ENCODE results near the gene UNK. TPM values are rescaled to one million over a fixed set of nuclear protein-coding genes. Genes with fewer than 3 reads are reported as not detected.

The UNK gene
- total and polyA plus RNA-seq, 9 of the 15 experiments (the other 6 are each of a cell fraction or from before 2014, with no cell fraction given) = 12.8 to 38.6 (median 24.8) TPM

GRCh38 chr17:75827308-75828075 lies 42.9 kb downstream of the UNK start:
- DNase-seq (ENCODE audit: extremely low read depth in 1 of 4, low spot score in 3 of 4) = peak in 3 of 4 experiments; percentile 58 to 65 (median 65)
- Histone ChIP-seq H3K9me1 (ENCODE audit: control insufficient read depth, insufficient read depth, low read length) (no peaks in the 10 kb centered on the region), H3K9me3 (replicated peaks; ENCODE audit: control insufficient read depth, insufficient read depth, low read depth, low read length) (no peaks in the 10 kb centered on the region), H4K20me1 (replicated peaks; ENCODE audit: control insufficient read depth, insufficient read depth, low read length) (0 out of 2 replicates have a peak, but pooled peaks cover 3% of the 10 kb centered on the region), H3K4me1 (replicated peaks in 1 of 2; ENCODE audit: control insufficient read depth in 2 of 2, insufficient read depth in 2 of 2, low read length in 2 of 2) (peaks cover 0 to 53% of the 10 kb centered on the region in 2 experiments; a peak in 2 of 5 replicates), H2AFZ (ENCODE audit: low read depth, low read length) (no peak overlapping the region), H3K4me2 (ENCODE audit: insufficient read depth, low read length) (no peak overlapping the region), H3K4me3 (no peak overlapping the region), H3K9ac (ENCODE audit: insufficient read depth in 1 of 2, low read depth in 2 of 2, low read length in 2 of 2) (no peak overlapping the region), H3K27me3 (ENCODE audit: control insufficient read depth in 2 of 2, insufficient read depth in 2 of 2, low read length in 2 of 2) (no peaks in the 10 kb centered on the region), H3K36me3 (ENCODE audit: control insufficient read depth, insufficient read depth, low read length) (peaks cover 81% of the 10 kb centered on the region; the same call in 2 of the 3 replicates), H3K27ac (ENCODE audit: extremely low read depth, low read depth, low read length) (no peak overlapping the region), H3K79me2 (ENCODE audit: control insufficient read depth, insufficient read depth, low read length) (no peaks in the 10 kb centered on the region)
- FAIRE-seq = no peak
- BruUV-seq (replicated peaks) = TSS peak; percentile 30
- peak; percentile 62 for ATAC-seq
- ChIA-PET CTCF (ENCODE audit: low intra/inter-chr PET ratio) (interaction anchor here (1.3 kb wide), 1 partner anchor 63 kb away, joined by 3 read pairs; the partner anchor contains the start of gene GALK1), POLR2A (interaction anchor here (0.6 to 8.0 kb wide), 13 partner anchors 9 to 617 kb away, joined by 3 to 121 read pairs (median 3); partner anchors contain the start of gene GALK1)
- intact Hi-C loops (cut with micrococcal nuclease) = no loop called here
- in situ Hi-C loops (cut with MboI) = no loop called here
- 93% methylated on average over 14 of the region's 21 CpGs for WGBS (ENCODE audit: insufficient coverage, low coverage, missing lambda C conversion rate)
- TF ChIP-seq, protein P1, sequence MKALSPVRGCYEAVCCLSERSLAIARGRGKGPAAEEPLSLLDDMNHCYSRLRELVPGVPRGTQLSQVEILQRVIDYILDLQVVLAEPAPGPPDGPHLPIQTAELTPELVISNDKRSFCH (CRISPR knock-in tag; IDR thresholded peaks at IDR 0.05) = no peak
- TF ChIP-seq, protein P1 (tag; IDR thresholded peaks at IDR 0.05) = 0 out of 2 replicates have a peak, but pooled peaks have one; percentile 24
- TF ChIP-seq NELFE (IDR thresholded peaks at IDR 0.05; ENCODE audit: insufficient read depth, insufficient read length) (no peak), FOS (IDR thresholded peaks at IDR 0.05; ENCODE audit: extremely low read depth, insufficient read length) (no peak), CUX1 (CRISPR knock-in tag; IDR thresholded peaks at IDR 0.05) (no peak), XRCC3 (IDR thresholded peaks at IDR 0.05) (no peak), BRD9 (IDR thresholded peaks at IDR 0.05; ENCODE audit: low read depth, partially characterized antibody) (no peak), ELF1 (tag; IDR thresholded peaks at IDR 0.05) (no peak), HMG20A (CRISPR knock-in tag; conservative IDR thresholded peaks at IDR 0.05) (no peak), NFIC (IDR thresholded peaks at IDR 0.05) (peak; percentile 28; the same call in 1 of the 2 replicates), NFIX (CRISPR knock-in tag; IDR thresholded peaks at IDR 0.05; ENCODE audit: low read depth) (no peak), FOXP1 (CRISPR knock-in tag; IDR thresholded peaks at IDR 0.05) (no peak), ZNF274 (IDR thresholded peaks at IDR 0.05; ENCODE audit: borderline replicate concordance, low read depth, low read length) (no peak), SIN3B (IDR thresholded peaks at IDR 0.05; ENCODE audit: low read depth) (no peak)
- TF ChIP-seq, protein P2, sequence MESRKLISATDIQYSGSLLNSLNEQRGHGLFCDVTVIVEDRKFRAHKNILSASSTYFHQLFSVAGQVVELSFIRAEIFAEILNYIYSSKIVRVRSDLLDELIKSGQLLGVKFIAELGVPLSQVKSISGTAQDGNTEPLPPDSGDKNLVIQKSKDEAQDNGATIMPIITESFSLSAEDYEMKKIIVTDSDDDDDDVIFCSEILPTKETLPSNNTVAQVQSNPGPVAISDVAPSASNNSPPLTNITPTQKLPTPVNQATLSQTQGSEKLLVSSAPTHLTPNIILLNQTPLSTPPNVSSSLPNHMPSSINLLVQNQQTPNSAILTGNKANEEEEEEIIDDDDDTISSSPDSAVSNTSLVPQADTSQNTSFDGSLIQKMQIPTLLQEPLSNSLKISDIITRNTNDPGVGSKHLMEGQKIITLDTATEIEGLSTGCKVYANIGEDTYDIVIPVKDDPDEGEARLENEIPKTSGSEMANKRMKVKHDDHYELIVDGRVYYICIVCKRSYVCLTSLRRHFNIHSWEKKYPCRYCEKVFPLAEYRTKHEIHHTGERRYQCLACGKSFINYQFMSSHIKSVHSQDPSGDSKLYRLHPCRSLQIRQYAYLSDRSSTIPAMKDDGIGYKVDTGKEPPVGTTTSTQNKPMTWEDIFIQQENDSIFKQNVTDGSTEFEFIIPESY (CRISPR knock-in tag; IDR thresholded peaks at IDR 0.05) = peak; percentile 88
